ENCODE measurements around the gene IPO4.

IPO4 gene

GRCh38 chr14:24172261-24172860 lies 16.3 kb downstream of the IPO4 start:
- no peak for TF ChIP-seq CTCF (IDR thresholded peaks at IDR 0.05; ENCODE audit: low read depth, low read length)
- H3K4me3 ChIP-seq (ENCODE audit: low read depth, low read length) = no peak overlapping the region

GRCh38 chr14:24171422-24172260 lies 17.0 kb downstream of the IPO4 start, which contains the start of gene REC8:
TSS of gene REC8 (plus strand) at chr14:24172080. CDS start at chr14:24172553, 473 bp downstream.
- H3K4me3 ChIP-seq (ENCODE audit: low read depth, low read length) = no peak within 1 kb of the TSS
- TF ChIP-seq CTCF (IDR thresholded peaks at IDR 0.05; ENCODE audit: low read depth, low read length) = no peak

GRCh38 chr14:24167469-24168114 lies 21.0 kb downstream of the IPO4 start:
- no peak for TF ChIP-seq CTCF (IDR thresholded peaks at IDR 0.05; ENCODE audit: low read depth, low read length)
- no peak overlapping the region for H3K4me3 ChIP-seq (ENCODE audit: low read depth, low read length)

- TF ChIP-seq CTCF (IDR thresholded peaks at IDR 0.05; ENCODE audit: low read depth, low read length) = no peak
- no peak overlapping the region for H3K4me3 ChIP-seq (ENCODE audit: low read depth, low read length)
Observed at GRCh38 chr14:24165785-24166184, 22.8 kb downstream of the IPO4 start.

- TF ChIP-seq CTCF (IDR thresholded peaks at IDR 0.05; ENCODE audit: low read depth, low read length) = no peak
- H3K4me3 ChIP-seq (ENCODE audit: low read depth, low read length) = no peak overlapping the region
Observed at GRCh38 chr14:24164518-24164991, 24.1 kb downstream of the IPO4 start.

- no peak for TF ChIP-seq CTCF (IDR thresholded peaks at IDR 0.05; ENCODE audit: low read depth, low read length)
- peak overlapping the region; percentile 68 for H3K4me3 ChIP-seq (ENCODE audit: low read depth, low read length)
Observed at GRCh38 chr14:24162093-24162492, 26.5 kb downstream of the IPO4 start.
